Left colon (tissue), 2 donors: ENCODE data around the gene RIOK3. TPM values are rescaled to one million over a fixed set of nuclear protein-coding genes. Genes with fewer than 3 reads are reported as not detected.
A peak's percentile ranks its signal among the peaks of the same experiment; 100 is the strongest.
"Not testable (repeated sequence)": the region's sequence is repeated elsewhere in the genome, so short reads cannot be mapped to it uniquely, and the experiment has no call there.

ENCODE experiments used
- ATAC-seq: fragments of 200-7000 bp; cut with Tn5 transposase; one replicate; pipeline ENCODE4 v1.9.1; 2020; ENCODE audit warnings: mild to moderate bottlenecking, moderate library complexity
- DNase-seq, 2 donors: peaks; one replicate each; pipeline ENCODE4 v3.0.0-alpha.2; 2020
- intact Hi-C, 2 donors: fragments of 100-400 bp; cut with DNase I in 1 of 2; cut with micrococcal nuclease in 1 of 2; formaldehyde crosslinking; loops; one replicate each; pipeline versions ENCODE4 v1.11.2 to v1.14.0; 2022; cut with DNase I, micrococcal nuclease
- long read RNA-seq: library from polyadenylated mRNA; unstranded; transcript quantifications from one replicate; pipeline ENCODE4 v2.0.0, GENCODE V29; 2021
- total RNA-seq, 2 donors: library from RNA; stranded (reverse); fragmentation: NEBNext Ultra II Directional; extraction: Animal tissue kit (Norgen Biotek cat#: 25700); gene quantifications; one replicate each; pipeline ENCODE4 v1.2.1, GENCODE V29; 2021
- donor health status: DM: no; HTN: no; CAD: no.
- donor health status: DM: yes; HTN: yes; CAD: no.

Gene RIOK3, protein sequence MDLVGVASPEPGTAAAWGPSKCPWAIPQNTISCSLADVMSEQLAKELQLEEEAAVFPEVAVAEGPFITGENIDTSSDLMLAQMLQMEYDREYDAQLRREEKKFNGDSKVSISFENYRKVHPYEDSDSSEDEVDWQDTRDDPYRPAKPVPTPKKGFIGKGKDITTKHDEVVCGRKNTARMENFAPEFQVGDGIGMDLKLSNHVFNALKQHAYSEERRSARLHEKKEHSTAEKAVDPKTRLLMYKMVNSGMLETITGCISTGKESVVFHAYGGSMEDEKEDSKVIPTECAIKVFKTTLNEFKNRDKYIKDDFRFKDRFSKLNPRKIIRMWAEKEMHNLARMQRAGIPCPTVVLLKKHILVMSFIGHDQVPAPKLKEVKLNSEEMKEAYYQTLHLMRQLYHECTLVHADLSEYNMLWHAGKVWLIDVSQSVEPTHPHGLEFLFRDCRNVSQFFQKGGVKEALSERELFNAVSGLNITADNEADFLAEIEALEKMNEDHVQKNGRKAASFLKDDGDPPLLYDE
- 100 to 1,000 TPM; 172 to 181 TPM for total RNA-seq
- long read RNA-seq, full-length matches to known transcripts: 183 of 239 reads
- long read RNA-seq, partial matches to known transcripts: 15 of 239 reads
- long read RNA-seq, other reads (novel, unspliced or antisense): 41 of 239 reads

DNA sequence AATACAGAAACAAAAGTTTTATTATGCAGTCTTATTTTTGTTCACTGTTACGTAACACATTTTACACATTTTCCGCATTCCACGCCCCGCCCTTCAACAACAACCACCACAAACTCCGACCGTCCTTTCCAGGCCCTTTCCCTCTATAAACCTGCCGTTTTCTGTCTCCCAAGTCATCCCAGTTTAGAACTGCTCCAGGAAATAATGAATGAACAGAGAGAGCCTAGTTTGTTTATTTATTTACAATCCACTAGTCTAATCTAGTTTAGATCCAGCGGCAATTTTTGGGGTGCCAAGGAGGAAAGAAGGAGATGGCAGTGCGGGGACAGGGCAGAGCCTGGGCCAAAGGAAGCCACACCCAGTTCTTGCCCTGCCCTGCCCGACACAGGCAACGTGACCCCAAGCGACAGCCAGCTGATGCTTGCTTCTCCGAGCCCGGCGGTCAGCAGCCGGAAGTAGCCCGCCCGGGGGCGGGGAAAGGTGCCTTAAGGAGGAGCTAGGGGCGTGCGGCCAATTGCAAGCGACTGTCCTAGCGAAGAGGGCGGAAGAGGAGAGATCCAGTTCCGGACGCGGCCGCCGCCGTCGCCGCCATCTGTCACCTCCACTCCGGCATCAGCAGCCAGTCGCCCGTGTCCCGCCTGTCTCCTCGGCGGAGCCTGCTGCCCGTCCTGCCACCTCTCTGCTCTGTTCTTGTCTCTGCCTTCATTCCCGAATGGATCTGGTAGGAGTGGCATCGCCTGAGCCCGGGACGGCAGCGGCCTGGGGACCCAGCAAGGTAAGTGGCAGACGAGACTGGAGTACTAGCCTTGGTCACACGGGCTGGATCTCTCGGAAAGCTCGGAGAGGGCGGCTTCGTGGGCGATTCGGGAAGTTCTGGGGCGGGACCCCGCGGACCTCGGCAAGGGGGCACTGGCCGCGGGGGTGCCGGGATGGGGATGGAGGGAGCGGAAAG is at the start of gene RIOK3:
TSS of gene RIOK3 (plus strand) at position 560 of the 952 bp plus-strand sequence. CDS start at position 713, 153 bp downstream.
- intact Hi-C loops: no loop called here
- peak; percentile 90 for ATAC-seq
- DNase-seq: peak; percentile 98 to 99

DNA sequence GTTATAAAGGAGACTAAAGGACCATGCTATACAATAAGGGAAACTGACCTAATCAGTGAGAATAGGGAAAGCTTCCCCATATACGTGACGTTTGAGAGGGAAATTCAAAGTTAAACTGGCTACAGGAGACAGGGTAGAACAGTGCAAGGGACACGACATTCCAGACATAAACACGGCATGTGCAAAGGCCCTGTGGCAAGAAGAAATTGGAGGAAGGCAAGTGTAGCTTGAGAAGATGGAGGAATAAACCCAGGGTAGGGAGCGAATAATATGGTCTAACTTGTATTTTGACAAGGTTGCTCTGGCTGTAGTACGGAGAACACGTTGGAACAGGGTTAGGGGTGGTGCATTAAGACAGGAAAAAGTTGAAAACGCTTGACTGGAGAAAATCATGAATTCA is 49.8 kb upstream of the RIOK3 start:
- intact Hi-C loops: no loop called here
- DNase-seq: no peak
- no peak for ATAC-seq

DNA sequence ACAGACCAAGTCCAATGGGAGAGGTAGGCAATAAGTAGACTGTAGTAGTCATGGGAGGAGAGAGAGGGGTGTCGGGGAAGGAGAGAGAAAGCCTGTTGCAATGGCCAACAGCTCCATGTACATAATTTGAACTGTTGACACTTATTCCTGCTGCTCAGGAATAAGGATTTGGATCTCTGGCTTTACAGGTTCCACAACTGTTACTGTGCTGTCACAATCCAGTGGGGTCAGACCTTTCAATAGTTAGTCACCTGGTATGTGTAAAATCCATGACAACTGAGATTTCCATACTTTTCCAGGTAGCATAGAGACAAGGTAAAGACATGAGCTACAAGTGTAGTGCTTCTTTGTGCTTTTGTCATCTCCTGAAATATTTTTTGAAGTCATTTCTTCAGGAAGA is 47.5 kb upstream of the RIOK3 start:
- intact Hi-C loops: no loop called here
- DNase-seq (no peak), ATAC-seq (no peak)

DNA sequence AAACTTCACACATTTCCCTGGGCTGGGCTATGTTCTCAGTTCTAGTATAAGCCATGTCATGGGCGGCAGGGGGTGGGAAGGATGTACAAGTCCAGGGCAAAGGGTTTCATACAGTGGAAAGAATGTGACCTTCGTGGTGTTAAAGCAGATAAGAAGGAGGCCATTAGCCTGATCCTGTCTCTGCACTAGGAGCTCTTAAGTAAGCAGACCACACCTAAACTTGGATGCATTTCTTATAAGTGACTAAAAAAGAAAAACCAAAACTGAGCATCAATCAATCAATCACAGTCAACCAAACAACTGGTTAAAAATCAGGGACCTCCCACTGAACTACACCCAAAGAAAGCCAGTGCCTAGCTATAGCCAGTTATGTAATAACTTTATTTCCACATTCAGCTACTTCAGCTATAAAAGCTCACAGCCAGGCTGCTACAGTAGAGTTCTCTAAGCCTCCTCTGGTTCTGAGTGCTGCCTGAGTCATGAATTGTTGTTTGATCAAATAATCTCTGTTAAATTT is 46.8 kb upstream of the RIOK3 start:
- ATAC-seq: peak; percentile 28
- intact Hi-C loops: no loop called here
- DNase-seq: no peak

- ATAC-seq (peak; percentile 68), DNase-seq (no peak)
- intact Hi-C loops: no loop called here
These were observed 40.6 kb upstream of the RIOK3 start for GRCh38 chr18:23412351-23412964.

GRCh38 chr18:23415515-23415914 is 37.6 kb upstream of the RIOK3 start:
- ATAC-seq: no peak
- intact Hi-C loops: no loop called here
- no peak for DNase-seq

DNA sequence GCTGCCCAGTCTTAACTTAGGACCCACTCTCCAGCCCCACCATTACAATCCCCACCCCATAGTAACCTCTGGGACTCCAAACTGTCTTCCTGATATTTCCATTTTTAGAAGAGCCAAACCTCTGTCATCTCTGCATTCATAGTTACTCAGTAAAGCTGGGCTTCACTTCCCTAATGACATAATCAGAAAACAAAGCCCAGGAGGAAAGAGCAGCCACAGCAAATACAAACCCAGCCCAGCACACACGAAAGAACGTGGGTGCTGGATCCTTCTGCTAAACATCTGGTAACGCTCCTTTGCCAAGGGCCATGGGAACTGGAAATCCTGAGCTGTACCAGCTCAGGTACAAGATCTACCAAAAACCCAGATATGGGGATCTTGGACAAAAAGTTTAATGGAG is 36.8 kb upstream of the RIOK3 start:
- intact Hi-C loops: no loop called here
- DNase-seq (no peak), ATAC-seq (no peak)

- ATAC-seq: peak; percentile 72
- peak; percentile 21 to 44 for DNase-seq
- intact Hi-C loops: no loop called here
These were observed 31.8 kb upstream of the RIOK3 start for GRCh38 chr18:23421277-23421676.

DNA sequence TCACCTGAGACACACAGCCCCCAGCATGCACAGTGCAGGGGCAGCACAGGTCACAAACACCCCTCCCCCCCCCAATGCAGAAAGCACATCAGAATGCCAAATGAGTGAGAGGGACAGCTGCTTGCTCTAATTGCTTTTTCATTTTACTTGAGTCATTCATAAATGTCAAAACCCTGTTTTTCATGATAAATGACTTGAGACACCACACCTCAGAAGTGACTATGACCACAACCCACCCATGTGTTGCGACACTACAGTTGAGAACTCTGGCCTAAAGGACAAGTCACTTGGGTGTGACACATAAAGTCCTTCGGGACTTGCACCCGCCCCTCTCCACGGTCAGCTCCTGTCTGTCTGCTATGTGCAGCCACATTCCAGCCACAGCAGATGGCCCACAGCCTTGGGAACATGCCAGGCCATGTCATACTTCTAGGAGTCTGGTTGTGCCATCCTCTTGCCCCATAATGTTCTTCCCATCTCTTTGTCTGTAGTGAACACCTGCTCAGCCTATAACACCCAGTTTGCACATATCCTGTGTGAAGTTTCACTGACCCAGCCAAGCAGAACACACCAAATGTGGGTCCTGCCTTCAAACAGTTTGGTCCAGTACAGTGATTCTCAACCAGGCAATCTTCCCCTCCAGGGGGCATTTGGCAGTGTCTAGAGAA is 30.2 kb upstream of the RIOK3 start:
- ATAC-seq (peak; percentile 90), DNase-seq (peak; percentile 72 to 87)
- intact Hi-C loops: no loop called here

DNA sequence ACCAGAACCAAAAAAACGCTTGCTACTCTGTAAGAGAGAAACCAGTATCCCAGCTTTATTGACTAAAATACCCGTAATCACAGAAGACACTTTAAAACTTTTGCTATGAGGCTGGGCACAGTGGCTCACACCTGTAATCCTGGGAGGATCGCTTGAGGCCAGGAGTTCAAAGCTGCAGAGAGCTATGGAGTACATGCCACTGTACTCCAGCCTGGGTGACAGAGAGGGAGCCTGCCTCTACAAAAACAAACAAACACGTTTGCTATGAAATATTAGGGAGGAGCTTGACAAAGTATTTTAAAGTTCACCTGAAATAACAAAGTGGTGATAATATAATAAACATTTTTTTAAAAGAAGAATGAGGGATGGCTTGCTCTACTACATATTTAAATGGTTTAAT is 28.5 kb upstream of the RIOK3 start:
- intact Hi-C loops: no loop called here
- ATAC-seq: no peak

DNA sequence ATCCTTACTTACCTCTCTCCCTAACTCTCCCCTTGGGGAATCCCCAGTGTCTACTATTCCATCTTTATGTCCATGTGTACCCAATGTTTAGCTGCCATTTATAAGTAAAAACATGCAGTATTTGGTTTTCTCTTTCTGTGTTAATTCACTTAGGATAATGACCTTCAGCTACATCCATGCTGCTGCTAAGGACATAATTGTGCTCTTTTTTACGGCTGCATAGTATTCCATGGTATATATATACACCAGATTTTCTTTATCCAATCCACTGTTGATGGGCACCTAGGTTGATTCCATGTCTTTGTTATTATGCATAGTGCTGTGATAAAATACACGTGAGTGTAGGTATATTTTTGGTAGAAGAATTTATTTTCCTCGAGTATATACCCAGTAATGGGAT is 24.3 kb upstream of the RIOK3 start:
- DNase-seq: no peak
- intact Hi-C loops: no loop called here
- no peak for ATAC-seq

More for the DNA sequence above, 28.5 kb upstream of the RIOK3 start:
- DNase-seq: no peak

DNA sequence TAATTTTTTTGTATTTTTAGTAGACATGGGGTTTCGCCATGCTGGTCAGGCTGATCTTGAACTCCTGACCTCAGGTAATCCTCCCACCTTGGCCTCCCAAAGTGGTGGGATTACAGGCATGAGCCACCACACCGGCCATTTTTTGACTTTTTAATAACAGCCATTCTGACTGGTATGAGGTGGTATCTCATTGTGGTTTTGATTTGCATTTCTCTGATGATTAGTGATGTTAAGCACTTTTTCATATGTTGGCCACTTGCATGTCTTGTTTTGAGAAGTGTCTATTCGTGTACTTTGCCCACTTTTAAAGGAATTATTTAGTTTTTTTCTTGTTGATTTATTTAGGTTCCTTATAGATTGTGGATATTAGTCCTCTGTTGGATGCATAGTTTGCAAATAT is 23.5 kb upstream of the RIOK3 start:
- ATAC-seq, DNase-seq, intact Hi-C loops: not testable (repeated sequence)

GRCh38 chr18:23433360-23433759 is 19.7 kb upstream of the RIOK3 start:
- ATAC-seq (peak; percentile 93), DNase-seq (peak; percentile 67 to 79)
- intact Hi-C loops: no loop called here

DNA sequence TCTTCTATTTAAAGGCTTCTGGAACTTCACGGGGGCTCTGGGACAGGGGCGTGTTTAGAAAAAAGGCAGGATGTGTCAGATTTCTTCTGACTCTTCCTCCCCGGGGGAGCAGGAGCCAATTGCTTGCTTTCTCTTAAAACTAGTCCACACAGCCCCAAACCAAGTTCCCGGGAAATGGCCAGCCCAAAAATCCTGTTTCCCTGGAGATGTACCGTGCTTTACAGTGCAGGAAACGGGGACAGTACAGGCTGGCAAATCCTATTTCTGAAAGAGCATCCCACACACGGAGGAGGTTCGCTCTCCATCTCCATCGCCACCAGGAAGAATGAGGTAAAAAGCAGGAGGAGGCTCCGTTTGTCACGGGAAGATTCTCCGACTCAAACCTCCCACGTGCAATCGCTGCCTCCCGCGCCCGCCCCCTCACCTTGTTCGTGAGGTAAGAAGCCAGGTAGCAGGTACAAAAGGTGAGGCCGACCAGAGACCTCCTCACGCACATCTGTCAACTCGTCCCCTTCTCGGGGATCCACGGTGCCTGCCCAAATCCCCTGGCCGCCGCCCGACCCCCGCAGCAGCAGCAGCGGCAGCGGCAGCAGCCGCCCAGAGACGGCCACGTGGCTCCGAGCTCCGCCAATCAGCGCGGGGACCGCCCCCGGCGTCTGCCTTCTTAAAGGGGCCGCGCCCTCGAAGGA is 15.6 kb upstream of the RIOK3 start:
- peak; percentile 81 to 90 for DNase-seq
- intact Hi-C loops: no loop called here
- peak; percentile 86 for ATAC-seq

GRCh38 chr18:23438046-23438377 is 15.1 kb upstream of the RIOK3 start:
- ATAC-seq (no peak), DNase-seq (no peak)
- intact Hi-C loops: no loop called here

DNA sequence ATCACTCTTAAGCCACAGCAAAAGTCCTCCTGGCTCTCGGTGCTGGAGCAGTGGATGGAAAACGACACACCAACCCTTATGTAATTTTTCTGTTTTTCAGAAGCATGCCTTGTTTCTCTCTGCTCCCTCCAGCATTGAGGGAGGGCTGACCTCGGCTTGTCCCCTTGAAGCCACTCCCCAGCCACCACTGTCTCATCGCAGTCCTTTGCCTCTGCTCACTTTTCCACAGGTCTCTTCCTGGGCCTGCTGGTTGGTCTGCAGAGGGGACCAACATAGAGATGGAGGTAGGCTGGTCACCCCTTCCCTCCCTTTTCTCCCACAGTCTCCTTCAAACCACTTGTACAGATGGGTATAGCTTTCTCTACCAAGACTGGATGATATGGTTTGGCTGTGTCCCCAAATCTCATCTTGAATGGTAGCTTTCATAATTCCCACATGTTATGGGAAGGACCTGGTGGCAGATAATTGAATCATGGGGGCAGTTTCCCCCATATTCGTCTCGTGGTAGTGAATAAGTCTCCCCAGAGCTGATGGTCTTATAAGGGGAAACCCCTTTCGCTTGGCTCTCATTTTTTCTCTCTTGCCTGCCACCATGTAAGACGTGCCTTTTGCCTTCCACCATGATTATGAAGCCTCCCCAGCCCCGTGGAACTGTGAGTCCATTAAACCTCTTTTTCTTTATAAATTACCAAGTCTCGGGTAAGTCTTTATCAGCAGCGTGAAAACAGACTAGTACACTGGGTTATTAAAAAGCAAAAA is 14.3 kb upstream of the RIOK3 start:
- ATAC-seq (no peak), DNase-seq (no peak)
- intact Hi-C loops: no loop called here

DNA sequence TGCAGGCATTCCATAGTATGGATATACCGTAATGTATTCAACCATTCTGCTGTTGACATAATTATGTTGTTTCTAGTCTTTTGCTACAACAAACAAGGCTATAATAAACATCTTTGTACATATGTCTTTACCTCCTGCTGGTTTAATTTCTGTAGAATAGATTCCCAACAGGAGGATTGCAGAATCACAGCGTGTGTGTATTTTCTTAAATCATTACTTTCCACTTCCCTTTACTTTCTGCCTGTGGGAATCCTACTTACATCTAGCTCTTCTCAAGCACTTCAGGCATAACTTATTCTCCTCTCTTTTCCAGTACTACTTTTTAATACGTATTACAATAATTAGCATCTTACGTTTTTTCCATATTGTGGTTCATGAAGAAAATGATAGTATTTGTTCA is 13.0 kb upstream of the RIOK3 start:
- intact Hi-C loops: no loop called here
- DNase-seq: no peak
- no peak for ATAC-seq
